B cell (primary cell): ENCODE results near the gene SLC15A3.

Experiments used
- CTCF ChIP-seq: fragments of 200-600 bp; IDR thresholded peaks from one replicate; pipeline ENCODE4 v1.8.0; 2022; ENCODE audit warnings: antibody characterized with exemption, mild to moderate bottlenecking
- EZH2 ChIP-seq: IDR thresholded peaks from 2 replicates; pipeline ENCODE4 v1.6.1; 2012; ENCODE audit warnings: borderline replicate concordance, low read depth, mild to moderate bottlenecking, moderate library complexity, low read length; ENCODE audit not compliant: insufficient read depth, poor library complexity, severe bottlenecking

- TF ChIP-seq CTCF (no peak), EZH2 (no peak)
Measured at GRCh38 chr11:60973699-60974098, 21.7 kb upstream of the SLC15A3 start.
